Endothelial cell (in vitro differentiated cells): ENCODE data around the gene RSRC1. TPM values are rescaled to one million over a fixed set of nuclear protein-coding genes. Genes with fewer than 3 reads are reported as not detected.

Experiments used
- DNase-seq: peaks from one replicate; pipeline ENCODE4 v3.0.0; 2021; ENCODE audit warnings: low spot score
- H3K27ac Mint-ChIP-seq: one replicate; pipeline ENCODE4 v1.8.0; 2021; ENCODE audit warnings: mixed read lengths, inconsistent platforms; ENCODE audit not compliant: unreplicated experiment
- H3K27me3 Mint-ChIP-seq: one replicate; pipeline ENCODE4 v1.8.0; 2021; ENCODE audit warnings: mild to moderate bottlenecking, moderate library complexity, mixed read lengths, inconsistent platforms; ENCODE audit not compliant: unreplicated experiment
- H3K36me3 Mint-ChIP-seq: one replicate; pipeline ENCODE4 v1.8.0; 2021; ENCODE audit warnings: mild to moderate bottlenecking, low read depth, mixed read lengths, inconsistent platforms; ENCODE audit not compliant: unreplicated experiment
- H3K4me1 Mint-ChIP-seq: one replicate; pipeline ENCODE4 v1.8.0; 2021; ENCODE audit warnings: mild to moderate bottlenecking, mixed read lengths, inconsistent platforms; ENCODE audit not compliant: unreplicated experiment
- H3K4me3 Mint-ChIP-seq: one replicate; pipeline ENCODE4 v1.8.0; 2021; ENCODE audit warnings: mild to moderate bottlenecking, mixed read lengths, inconsistent platforms; ENCODE audit not compliant: unreplicated experiment
- H3K9me3 Mint-ChIP-seq: one replicate; pipeline ENCODE4 v1.8.0; 2021; ENCODE audit warnings: mixed read lengths, inconsistent platforms; ENCODE audit not compliant: unreplicated experiment
- CTCF ChIP-seq: fragments of 200-600 bp; sonication (generic); IDR thresholded peaks from one replicate; pipeline ENCODE4 v1.5.0; 2021; ENCODE audit warnings: antibody characterized with exemption; ENCODE audit not compliant: unreplicated experiment
- total RNA-seq: library from RNA; stranded (reverse); fragmentation: NEBNext Ultra II Directional; extraction: Animal tissue kit (Norgen Biotek cat#: 25700); gene quantifications from one replicate; pipeline ENCODE4 v1.2.1, GENCODE V29; 2021; ENCODE audit not compliant: unreplicated experiment

The RSRC1 gene
- total RNA-seq, 1 donor from 2014 or later: 24.7 TPM

DNA sequence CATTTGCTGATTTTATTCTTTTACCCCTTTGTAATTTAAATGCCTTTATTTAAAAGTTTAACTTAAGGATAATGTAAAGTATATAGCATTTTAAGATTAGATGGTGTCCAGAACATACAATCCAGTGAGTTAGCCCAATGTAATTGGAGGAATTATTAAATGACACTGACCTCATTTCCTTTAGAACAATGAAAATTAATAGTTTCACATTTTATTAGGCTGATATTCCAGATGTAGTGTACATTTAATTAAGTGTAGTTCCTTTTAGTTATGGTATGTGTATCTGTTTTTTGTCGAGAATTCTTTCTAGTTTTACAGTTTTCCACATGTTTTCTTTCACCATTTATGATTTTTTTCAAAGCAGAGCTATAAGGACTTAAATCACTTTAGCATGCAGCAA, 75.8 kb downstream of the RSRC1 start:
- Mint-ChIP-seq H3K27ac (no peak overlapping the region), H3K36me3 (no peaks in the 10 kb centered on the region), H3K27me3 (no peaks in the 10 kb centered on the region), H3K9me3 (no peaks in the 10 kb centered on the region), H3K4me1 (no peaks in the 10 kb centered on the region), H3K4me3 (no peak overlapping the region)
- no peak for TF ChIP-seq CTCF
- no peak for DNase-seq

- Mint-ChIP-seq H3K4me1 (no peaks in the 10 kb centered on the region), H3K36me3 (peaks cover 8% of the 10 kb centered on the region), H3K27me3 (no peaks in the 10 kb centered on the region), H3K9me3 (no peaks in the 10 kb centered on the region), H3K27ac (no peak overlapping the region), H3K4me3 (no peak overlapping the region)
- no peak for TF ChIP-seq CTCF
- no peak for DNase-seq
Measured at GRCh38 chr3:158200955-158201354, 91.1 kb downstream of the RSRC1 start.

DNA sequence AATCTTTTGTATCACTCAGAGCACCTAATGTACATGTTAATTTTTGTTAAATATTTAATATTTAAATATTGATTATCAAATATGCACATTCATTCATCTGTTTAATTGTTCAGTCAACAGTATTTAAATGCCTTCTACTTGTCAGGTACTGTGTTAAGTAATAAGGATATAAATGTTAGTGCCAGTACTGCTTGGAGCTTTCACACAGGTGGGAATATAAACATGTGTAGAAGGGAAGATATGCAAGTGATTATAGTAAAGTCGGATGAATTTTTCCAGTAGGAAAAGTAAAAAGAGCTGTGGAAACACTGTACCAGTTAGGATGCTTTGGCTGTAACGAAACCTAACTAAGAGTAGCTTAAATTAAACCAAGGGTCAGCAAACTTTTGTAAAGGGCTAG, 95.4 kb downstream of the RSRC1 start:
- H3K4me3 Mint-ChIP-seq: no peak overlapping the region

GRCh38 chr3:158205994-158206393, 96.1 kb downstream of the RSRC1 start:
- H3K27me3 Mint-ChIP-seq: no peaks in the 10 kb centered on the region
- no peak overlapping the region for H3K27ac Mint-ChIP-seq
- no peaks in the 10 kb centered on the region for H3K36me3 Mint-ChIP-seq
- no peaks in the 10 kb centered on the region for H3K4me1 Mint-ChIP-seq
- no peak for TF ChIP-seq CTCF
- DNase-seq: no peak
- H3K4me3 Mint-ChIP-seq: no peak overlapping the region
- H3K9me3 Mint-ChIP-seq: no peaks in the 10 kb centered on the region

More for the DNA sequence above, 95.4 kb downstream of the RSRC1 start:
- no peaks in the 10 kb centered on the region for H3K9me3 Mint-ChIP-seq
- H3K36me3 Mint-ChIP-seq: no peaks in the 10 kb centered on the region
- H3K4me1 Mint-ChIP-seq: no peaks in the 10 kb centered on the region
- H3K27ac Mint-ChIP-seq: no peak overlapping the region
- TF ChIP-seq CTCF: no peak
- H3K27me3 Mint-ChIP-seq: no peaks in the 10 kb centered on the region
- DNase-seq: no peak

GRCh38 chr3:158210067-158210466, 100.2 kb downstream of the RSRC1 start:
- no peak overlapping the region for H3K4me3 Mint-ChIP-seq

More at GRCh38 chr3:158210067-158210466, 100.2 kb downstream of the RSRC1 start:
- H3K27ac Mint-ChIP-seq: no peak overlapping the region
- H3K36me3 Mint-ChIP-seq: no peaks in the 10 kb centered on the region
- TF ChIP-seq CTCF: no peak
- H3K27me3 Mint-ChIP-seq: no peaks in the 10 kb centered on the region
- no peaks in the 10 kb centered on the region for H3K4me1 Mint-ChIP-seq
- DNase-seq: no peak
- H3K9me3 Mint-ChIP-seq: no peaks in the 10 kb centered on the region
